ENCODE results near the gene QRFPR. TPM values are rescaled to one million over a fixed set of nuclear protein-coding genes. Genes with fewer than 3 reads are reported as not detected.
"Not testable (repeated sequence)": the region's sequence is repeated elsewhere in the genome, so short reads cannot be mapped to it uniquely, and the experiment has no call there.

The QRFPR gene
- not detected for total RNA-seq

- peaks cover 5% of the 10 kb centered on the region for H3K27me3 ChIP-seq
Measured at GRCh38 chr4:121380776-121381462, at the start of gene QRFPR. Gene QRFPR (minus strand): TSS chr4:121381018. CDS start chr4:121380647, 371 bp downstream.

GRCh38 chr4:121428721-121429120 is 47.9 kb upstream of the QRFPR start:
- intact Hi-C loops (cut with DNase I) = no loop called here

More at GRCh38 chr4:121380776-121381462, at the start of gene QRFPR:
- Histone ChIP-seq H3K27ac (no peak within 1 kb of the TSS), H3K4me1 (peaks cover 12% of the 10 kb centered on the region), H3K9me3 (no peaks in the 10 kb centered on the region), H3K36me3 (no peaks in the 10 kb centered on the region), H3K4me3 (peak within 1 kb of the TSS; percentile 8 to 9)
- no peak for DNase-seq (ENCODE audit: extremely low spot score in 2 of 2)
- TF ChIP-seq POLR2AphosphoS5 (IDR thresholded peaks at IDR 0.05; ENCODE audit: insufficient read depth in 1 of 2, low read depth in 1 of 2) (no peak), POLR2A (IDR thresholded peaks at IDR 0.05) (no peak), CTCF (IDR thresholded peaks at IDR 0.05) (no peak)
- intact Hi-C loops (cut with DNase I) = no loop called here

GRCh38 chr4:121421594-121421993 is 40.8 kb upstream of the QRFPR start:
- intact Hi-C loops (cut with DNase I) = no loop called here
- no peak for DNase-seq (ENCODE audit: extremely low spot score in 2 of 2)
- no peak overlapping the region for H3K27ac ChIP-seq
- no peaks in the 10 kb centered on the region for H3K27me3 ChIP-seq
- TF ChIP-seq CTCF (IDR thresholded peaks at IDR 0.05) (no peak), POLR2A (IDR thresholded peaks at IDR 0.05) (no peak), POLR2AphosphoS5 (IDR thresholded peaks at IDR 0.05; ENCODE audit: insufficient read depth in 1 of 2, low read depth in 1 of 2) (no peak)
- H3K9me3 ChIP-seq = no peaks in the 10 kb centered on the region
- H3K36me3 ChIP-seq = no peaks in the 10 kb centered on the region
- H3K4me1 ChIP-seq = no peaks in the 10 kb centered on the region
- H3K4me3 ChIP-seq = no peak overlapping the region

More at GRCh38 chr4:121428721-121429120, 47.9 kb upstream of the QRFPR start:
- no peaks in the 10 kb centered on the region for H3K36me3 ChIP-seq
- no peak overlapping the region for H3K27ac ChIP-seq
- TF ChIP-seq CTCF (IDR thresholded peaks at IDR 0.05) (no peak), POLR2A (IDR thresholded peaks at IDR 0.05) (no peak), POLR2AphosphoS5 (IDR thresholded peaks at IDR 0.05; ENCODE audit: insufficient read depth in 1 of 2, low read depth in 1 of 2) (no peak)
- no peaks in the 10 kb centered on the region for H3K4me1 ChIP-seq
- DNase-seq (ENCODE audit: extremely low spot score in 2 of 2) = no peak
- no peaks in the 10 kb centered on the region for H3K9me3 ChIP-seq
- no peaks in the 10 kb centered on the region for H3K27me3 ChIP-seq
- no peak overlapping the region for H3K4me3 ChIP-seq

- intact Hi-C loops (cut with DNase I) = no loop called here
- no peaks in the 10 kb centered on the region for H3K4me1 ChIP-seq
- H3K4me3 ChIP-seq = no peak overlapping the region
- TF ChIP-seq POLR2AphosphoS5 (IDR thresholded peaks at IDR 0.05; ENCODE audit: insufficient read depth in 1 of 2, low read depth in 1 of 2) = no peak
- TF ChIP-seq POLR2A (IDR thresholded peaks at IDR 0.05) = no peak
- TF ChIP-seq CTCF (IDR thresholded peaks at IDR 0.05) = no peak
- H3K27ac ChIP-seq = no peak overlapping the region
- no peak for DNase-seq (ENCODE audit: extremely low spot score in 2 of 2)
- H3K27me3 ChIP-seq = no peaks in the 10 kb centered on the region
- no peaks in the 10 kb centered on the region for H3K9me3 ChIP-seq
- H3K36me3 ChIP-seq = no peaks in the 10 kb centered on the region
Measured at GRCh38 chr4:121411151-121411744, 30.4 kb upstream of the QRFPR start.

GRCh38 chr4:121408567-121408966 is 27.7 kb upstream of the QRFPR start:
- H3K36me3 ChIP-seq; H3K27ac ChIP-seq; DNase-seq (ENCODE audit: extremely low spot score in 2 of 2); intact Hi-C loops (cut with DNase I); H3K27me3 ChIP-seq; H3K9me3 ChIP-seq; H3K4me3 ChIP-seq; H3K4me1 ChIP-seq: not testable (repeated sequence)

Measured in vagina (tissue), 2 donors.